22Rv1 (cell line): ENCODE measurements around the gene BPIFB6.

Experiments
- H3K27ac ChIP-seq: fragments of 450-650 bp; 2 replicates; pipeline ENCODE4 v1.5.1; 2017
- ZFX ChIP-seq: fragments of 450-650 bp; IDR thresholded peaks from 2 replicates; pipeline ENCODE4 v1.6.1; 2017; ENCODE audit warnings: antibody characterized with exemption, borderline replicate concordance
- TF ChIP-seq, protein P1 (sequence below): fragments of 450-650 bp; IDR thresholded peaks from 2 replicates; pipeline ENCODE4 v1.5.1; 2017; ENCODE audit warnings: mild to moderate bottlenecking

The BPIFB6 gene

GRCh38 chr20:33002087-33002808 is 29.2 kb upstream of the BPIFB6 start:
- H3K27ac ChIP-seq, result no peak overlapping the region
- TF ChIP-seq, protein P1, sequence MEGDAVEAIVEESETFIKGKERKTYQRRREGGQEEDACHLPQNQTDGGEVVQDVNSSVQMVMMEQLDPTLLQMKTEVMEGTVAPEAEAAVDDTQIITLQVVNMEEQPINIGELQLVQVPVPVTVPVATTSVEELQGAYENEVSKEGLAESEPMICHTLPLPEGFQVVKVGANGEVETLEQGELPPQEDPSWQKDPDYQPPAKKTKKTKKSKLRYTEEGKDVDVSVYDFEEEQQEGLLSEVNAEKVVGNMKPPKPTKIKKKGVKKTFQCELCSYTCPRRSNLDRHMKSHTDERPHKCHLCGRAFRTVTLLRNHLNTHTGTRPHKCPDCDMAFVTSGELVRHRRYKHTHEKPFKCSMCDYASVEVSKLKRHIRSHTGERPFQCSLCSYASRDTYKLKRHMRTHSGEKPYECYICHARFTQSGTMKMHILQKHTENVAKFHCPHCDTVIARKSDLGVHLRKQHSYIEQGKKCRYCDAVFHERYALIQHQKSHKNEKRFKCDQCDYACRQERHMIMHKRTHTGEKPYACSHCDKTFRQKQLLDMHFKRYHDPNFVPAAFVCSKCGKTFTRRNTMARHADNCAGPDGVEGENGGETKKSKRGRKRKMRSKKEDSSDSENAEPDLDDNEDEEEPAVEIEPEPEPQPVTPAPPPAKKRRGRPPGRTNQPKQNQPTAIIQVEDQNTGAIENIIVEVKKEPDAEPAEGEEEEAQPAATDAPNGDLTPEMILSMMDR, result no peak
- TF ChIP-seq ZFX, result no peak

DNA sequence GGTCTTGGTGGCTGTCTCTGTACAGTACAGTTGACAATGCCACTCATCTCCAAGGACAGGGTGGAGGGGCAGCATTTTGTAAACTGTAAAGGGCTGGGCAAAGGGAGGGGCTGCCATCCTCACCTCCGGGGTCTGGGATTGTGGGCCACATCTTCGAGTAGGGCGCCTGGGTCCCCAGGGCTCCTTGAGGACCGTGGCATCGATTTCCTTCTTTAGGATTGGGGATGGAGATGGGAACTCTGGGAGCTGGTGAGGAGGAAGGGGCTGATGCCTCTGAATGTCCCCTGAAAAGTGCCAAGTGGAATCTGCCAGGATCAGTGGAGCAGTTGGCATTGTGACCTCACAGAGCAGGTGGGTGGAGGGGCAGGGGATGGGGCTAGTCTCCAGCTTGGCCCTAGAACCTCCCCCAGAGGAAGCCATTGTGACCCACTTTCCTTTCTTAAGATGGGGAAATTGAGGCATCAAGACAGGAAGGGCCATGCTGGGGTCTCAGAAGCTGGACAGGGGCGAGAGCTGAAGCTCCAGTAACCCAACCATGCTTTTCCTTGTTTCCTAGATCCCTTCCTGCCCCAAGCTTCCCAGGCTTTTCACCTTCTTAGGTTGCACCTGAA is 27.2 kb upstream of the BPIFB6 start, which contains the start of gene SUN5:
SUN5 (minus strand) TSS at position 293 of the 611 bp plus-strand sequence; CDS start at position 200, 93 bp downstream.
- TF ChIP-seq, protein P1, result no peak
- no peak for TF ChIP-seq ZFX

DNA sequence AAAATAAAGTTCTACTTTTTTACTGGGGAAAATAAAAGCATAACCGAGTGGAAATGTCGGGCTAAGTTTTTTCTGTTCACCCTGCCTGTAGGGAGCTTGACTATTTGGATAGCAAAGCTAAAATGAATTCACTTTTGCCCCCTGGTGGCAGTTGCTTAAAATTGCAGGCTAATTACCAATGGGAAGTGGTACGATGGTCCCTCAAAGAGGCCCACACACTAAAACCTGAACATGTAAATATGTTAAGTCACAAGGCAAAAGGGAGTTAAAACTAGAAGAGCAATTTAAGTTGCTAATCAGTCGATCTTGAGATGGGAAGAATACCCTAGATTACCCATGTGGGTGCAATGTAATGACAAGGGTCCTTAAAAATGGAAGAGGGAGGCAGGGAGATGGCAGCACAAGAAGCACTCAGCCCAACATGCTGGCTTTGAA is 26.3 kb upstream of the BPIFB6 start:
- H3K27ac ChIP-seq, result no peak overlapping the region
- TF ChIP-seq, protein P1, result peak; percentile 68
- TF ChIP-seq ZFX, result no peak

More for the DNA sequence above, 27.2 kb upstream of the BPIFB6 start, which contains the start of gene SUN5:
- no peak within 1 kb of the TSS for H3K27ac ChIP-seq

- no peak overlapping the region for H3K27ac ChIP-seq
- TF ChIP-seq ZFX, result no peak
- TF ChIP-seq, protein P1, result no peak
Measured at GRCh38 chr20:33005908-33006775, 25.3 kb upstream of the BPIFB6 start.

- TF ChIP-seq, protein P1, result no peak
- TF ChIP-seq ZFX, result no peak
- no peak overlapping the region for H3K27ac ChIP-seq
Measured at GRCh38 chr20:33006776-33007375, 24.6 kb upstream of the BPIFB6 start.

DNA sequence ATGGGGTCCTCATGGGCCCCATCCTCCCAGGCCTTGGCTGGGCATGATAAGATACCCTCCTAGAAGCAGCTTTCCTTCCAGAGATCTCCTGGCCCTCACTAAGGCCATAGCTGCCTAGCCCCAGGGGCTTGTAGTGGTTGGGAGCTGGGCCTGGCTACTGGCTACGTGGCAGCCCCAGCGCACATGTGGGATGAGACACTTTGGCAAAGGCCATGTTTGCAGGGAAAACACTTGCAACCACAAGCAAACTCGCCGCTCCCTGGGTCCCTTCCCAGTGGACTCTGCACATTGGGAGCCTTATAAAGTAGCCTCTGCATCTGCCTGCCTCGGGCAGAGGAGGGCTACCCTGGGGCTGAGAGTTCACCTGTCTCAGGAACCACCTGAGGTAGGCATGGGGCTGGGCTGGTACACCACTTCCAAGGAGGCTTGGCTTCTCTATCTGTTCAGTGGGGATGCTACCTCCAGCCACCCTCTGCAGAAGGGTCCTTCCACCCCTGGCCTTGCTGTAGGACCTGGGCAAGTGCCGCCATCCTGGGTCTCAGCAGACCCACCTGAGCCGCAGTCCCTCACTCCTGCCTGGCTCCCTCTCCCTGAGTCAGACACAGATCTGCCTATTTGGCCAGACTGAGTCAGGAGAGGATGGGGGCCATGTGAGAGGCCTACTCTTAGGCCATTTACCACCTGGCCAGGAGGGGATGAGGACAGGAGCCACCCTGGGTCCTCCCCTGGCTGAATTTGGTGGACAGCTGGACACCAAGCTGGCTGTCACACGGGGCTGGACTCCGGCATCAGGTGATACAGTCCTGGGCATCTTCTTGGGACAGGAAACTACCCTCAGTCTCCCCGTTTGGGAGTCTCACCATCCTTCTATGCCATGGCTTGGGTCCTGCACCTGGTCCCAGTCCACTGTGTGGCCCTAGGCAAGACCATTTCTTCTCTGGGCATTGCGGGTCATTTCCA is 23.8 kb upstream of the BPIFB6 start, which contains the start of gene BPIFB2:
BPIFB2 (plus strand) TSS at position 329 of the 960 bp plus-strand sequence. CDS start 871 bp downstream, outside the sequence.
- H3K27ac ChIP-seq, result no peak within 1 kb of the TSS
- TF ChIP-seq, protein P1, result no peak
- TF ChIP-seq ZFX, result no peak
